Activated T-helper 2 cell treated with anti-CD3 and anti-CD28 coated beads, Interferon-gamma antibody, Interleukin-2, Interleukin-4, amounts not matched to agents 10 μg/mL and 5 μg/mL and 100 μg/mL, durations not matched to agents 14 hours and 24 hours and 36 hours (primary cell): ENCODE data around the gene ZIC2. TPM values are rescaled to one million over a fixed set of nuclear protein-coding genes. Genes with fewer than 3 reads are reported as not detected.

Experiments used
- total RNA-seq: library from RNA; stranded (reverse); gene quantifications from 2 replicates; pipeline ENCODE4 v1.2.3, GENCODE V29; 2022

Gene ZIC2
- total RNA-seq, 1 donor from 2014 or later: not detected

Other genes starting within 250 kb of the ZIC2 start
- not detected in 2 replicates for gene ZIC5, start 10.0 kb upstream of the ZIC2 start, total RNA-seq
- gene PCCA, start 107.3 kb downstream of the ZIC2 start, total RNA-seq: 6.7 and 7.1 TPM in 2 replicates